ENCODE results near the gene AKT3.

Gene AKT3

GRCh38 chr1:243558576-243558975, 291.5 kb downstream of the AKT3 start:
- Histone ChIP-seq H3K36me3 (ENCODE audit: low read depth) (peaks cover 1% of the 10 kb centered on the region; the same call in 1 of the 2 replicates), H3K9me3 (ENCODE audit: severe bottlenecking) (no peaks in the 10 kb centered on the region), H3K27ac (ENCODE audit: poor library complexity, severe bottlenecking) (no peak overlapping the region), H3K27me3 (ENCODE audit: insufficient read depth, poor library complexity, severe bottlenecking) (no peaks in the 10 kb centered on the region), H3K4me3 (ENCODE audit: severe bottlenecking) (no peak overlapping the region), H3K4me1 (ENCODE audit: insufficient read depth, poor library complexity, severe bottlenecking) (peaks cover 6% of the 10 kb centered on the region)
- TF ChIP-seq, protein P1, sequence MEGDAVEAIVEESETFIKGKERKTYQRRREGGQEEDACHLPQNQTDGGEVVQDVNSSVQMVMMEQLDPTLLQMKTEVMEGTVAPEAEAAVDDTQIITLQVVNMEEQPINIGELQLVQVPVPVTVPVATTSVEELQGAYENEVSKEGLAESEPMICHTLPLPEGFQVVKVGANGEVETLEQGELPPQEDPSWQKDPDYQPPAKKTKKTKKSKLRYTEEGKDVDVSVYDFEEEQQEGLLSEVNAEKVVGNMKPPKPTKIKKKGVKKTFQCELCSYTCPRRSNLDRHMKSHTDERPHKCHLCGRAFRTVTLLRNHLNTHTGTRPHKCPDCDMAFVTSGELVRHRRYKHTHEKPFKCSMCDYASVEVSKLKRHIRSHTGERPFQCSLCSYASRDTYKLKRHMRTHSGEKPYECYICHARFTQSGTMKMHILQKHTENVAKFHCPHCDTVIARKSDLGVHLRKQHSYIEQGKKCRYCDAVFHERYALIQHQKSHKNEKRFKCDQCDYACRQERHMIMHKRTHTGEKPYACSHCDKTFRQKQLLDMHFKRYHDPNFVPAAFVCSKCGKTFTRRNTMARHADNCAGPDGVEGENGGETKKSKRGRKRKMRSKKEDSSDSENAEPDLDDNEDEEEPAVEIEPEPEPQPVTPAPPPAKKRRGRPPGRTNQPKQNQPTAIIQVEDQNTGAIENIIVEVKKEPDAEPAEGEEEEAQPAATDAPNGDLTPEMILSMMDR (IDR thresholded peaks at IDR 0.05; ENCODE audit: poor library complexity, severe bottlenecking) = no peak
- DNase-seq (ENCODE audit: low spot score) (no peak), ATAC-seq (ENCODE audit: low read depth) (no peak)

DNA sequence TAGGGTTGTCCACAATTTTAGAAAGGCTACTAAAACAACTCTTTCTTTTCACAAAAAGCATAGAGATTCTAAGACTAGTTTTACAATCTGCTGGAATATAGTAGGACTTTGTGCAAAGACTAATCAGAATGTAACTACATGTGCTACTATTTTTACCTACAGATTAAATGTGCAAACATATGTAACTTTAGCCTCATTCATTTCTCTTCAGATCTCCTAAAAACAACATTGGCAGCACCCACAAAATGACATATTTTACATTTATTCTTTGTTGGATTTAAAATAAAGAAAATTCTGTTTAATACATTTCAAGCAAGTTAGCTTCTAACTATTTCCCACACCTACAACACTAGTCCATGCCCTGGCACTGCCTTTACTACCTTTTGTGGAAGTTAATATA, 292.2 kb downstream of the AKT3 start:
- H3K9me3 ChIP-seq (ENCODE audit: severe bottlenecking) = no peaks in the 10 kb centered on the region
- H3K4me3 ChIP-seq (ENCODE audit: severe bottlenecking) = no peak overlapping the region
- TF ChIP-seq, protein P1 (IDR thresholded peaks at IDR 0.05; ENCODE audit: poor library complexity, severe bottlenecking) = no peak
- H3K27ac ChIP-seq (ENCODE audit: poor library complexity, severe bottlenecking) = no peak overlapping the region
- DNase-seq (ENCODE audit: low spot score) (no peak), ATAC-seq (ENCODE audit: low read depth) (no peak)
- H3K27me3 ChIP-seq (ENCODE audit: insufficient read depth, poor library complexity, severe bottlenecking) = no peaks in the 10 kb centered on the region
- H3K4me1 ChIP-seq (ENCODE audit: insufficient read depth, poor library complexity, severe bottlenecking) = peaks cover 6% of the 10 kb centered on the region
- H3K36me3 ChIP-seq (ENCODE audit: low read depth) = no peaks in the 10 kb centered on the region

- H3K4me1 ChIP-seq (ENCODE audit: insufficient read depth, poor library complexity, severe bottlenecking) = peaks cover 3% of the 10 kb centered on the region
- no peaks in the 10 kb centered on the region for H3K36me3 ChIP-seq (ENCODE audit: low read depth)
- no peaks in the 10 kb centered on the region for H3K9me3 ChIP-seq (ENCODE audit: severe bottlenecking)
- DNase-seq (ENCODE audit: low spot score) = no peak
- H3K27ac ChIP-seq (ENCODE audit: poor library complexity, severe bottlenecking) = no peak overlapping the region
- no peaks in the 10 kb centered on the region for H3K27me3 ChIP-seq (ENCODE audit: insufficient read depth, poor library complexity, severe bottlenecking)
- ATAC-seq (ENCODE audit: low read depth) = no peak
- TF ChIP-seq, protein P1 (IDR thresholded peaks at IDR 0.05; ENCODE audit: poor library complexity, severe bottlenecking) = no peak
- no peak overlapping the region for H3K4me3 ChIP-seq (ENCODE audit: severe bottlenecking)
Observed at GRCh38 chr1:243554686-243555085, 295.4 kb downstream of the AKT3 start.

DNA sequence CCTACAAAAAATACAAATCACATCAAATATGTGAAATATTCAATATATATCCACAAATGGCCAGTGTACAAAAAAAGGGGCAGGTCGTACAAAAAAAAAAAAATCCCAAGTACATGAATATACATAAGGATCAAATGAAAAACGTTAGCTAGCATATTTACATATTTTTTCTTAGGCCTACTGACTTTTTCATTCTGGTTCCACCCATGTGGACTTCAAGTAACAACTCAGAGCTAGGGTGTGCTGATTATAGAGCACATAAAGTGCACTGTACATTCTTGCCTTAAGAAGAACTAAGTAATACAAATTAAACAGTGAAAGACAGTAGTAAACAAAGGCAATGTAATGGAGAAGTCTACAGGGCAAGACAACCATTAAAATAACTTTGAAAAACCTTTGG, 297.0 kb downstream of the AKT3 start:
- Histone ChIP-seq H3K27me3 (ENCODE audit: insufficient read depth, poor library complexity, severe bottlenecking) (no peaks in the 10 kb centered on the region), H3K4me1 (ENCODE audit: insufficient read depth, poor library complexity, severe bottlenecking) (peaks cover 6% of the 10 kb centered on the region), H3K9me3 (ENCODE audit: severe bottlenecking) (no peaks in the 10 kb centered on the region), H3K36me3 (ENCODE audit: low read depth) (no peaks in the 10 kb centered on the region), H3K27ac (ENCODE audit: poor library complexity, severe bottlenecking) (no peak overlapping the region), H3K4me3 (ENCODE audit: severe bottlenecking) (no peak overlapping the region)
- no peak for ATAC-seq (ENCODE audit: low read depth)
- TF ChIP-seq, protein P1 (IDR thresholded peaks at IDR 0.05; ENCODE audit: poor library complexity, severe bottlenecking) = no peak
- no peak for DNase-seq (ENCODE audit: low spot score)

- no peak overlapping the region for H3K27ac ChIP-seq (ENCODE audit: poor library complexity, severe bottlenecking)
- TF ChIP-seq, protein P1 (IDR thresholded peaks at IDR 0.05; ENCODE audit: poor library complexity, severe bottlenecking) = no peak
- H3K9me3 ChIP-seq (ENCODE audit: severe bottlenecking) = no peaks in the 10 kb centered on the region
- H3K4me1 ChIP-seq (ENCODE audit: insufficient read depth, poor library complexity, severe bottlenecking) = peaks cover 6% of the 10 kb centered on the region
- ATAC-seq (ENCODE audit: low read depth) (no peak), DNase-seq (ENCODE audit: low spot score) (no peak)
- no peaks in the 10 kb centered on the region for H3K36me3 ChIP-seq (ENCODE audit: low read depth)
- no peak overlapping the region for H3K4me3 ChIP-seq (ENCODE audit: severe bottlenecking)
- no peaks in the 10 kb centered on the region for H3K27me3 ChIP-seq (ENCODE audit: insufficient read depth, poor library complexity, severe bottlenecking)
Observed at GRCh38 chr1:243550276-243550675, 299.8 kb downstream of the AKT3 start.
